Uterus (tissue), 4 donors: Measurements from ENCODE around the gene ZNF689. TPM values are rescaled to one million over a fixed set of nuclear protein-coding genes. Genes with fewer than 3 reads are reported as not detected.

Experiments
- DNase-seq, 2 donors: peaks; one replicate each; pipeline ENCODE4 v3.0.0-alpha.2; 2019 to 2020
- H3K27ac ChIP-seq, 2 donors: fragments of 200-600 bp; sonication (generic); 1 replicate in 1 of 2; 2 replicates in 1 of 2; pipeline ENCODE4 v1.5.1; 2016 to 2018
- H3K27me3 ChIP-seq, 2 donors: fragments of 200-600 bp; sonication (generic); one replicate each; pipeline ENCODE4 v1.5.1; 2018 to 2019; ENCODE audit warnings: control low read depth in 1 of 2
- H3K36me3 ChIP-seq, 2 donors: fragments of 200-600 bp; sonication (generic); one replicate each; pipeline ENCODE4 v1.5.1; 2019; ENCODE audit warnings: control low read depth in 1 of 2
- H3K4me1 ChIP-seq, 2 donors: fragments of 200-600 bp; sonication (generic); one replicate each; pipeline ENCODE4 v1.5.1; 2018 to 2019; ENCODE audit warnings: control low read depth in 1 of 2
- H3K4me3 ChIP-seq, 2 donors: fragments of 200-600 bp; sonication (generic); 1 replicate in 1 of 2; 2 replicates in 1 of 2; pipeline ENCODE4 v1.5.1; 2018 to 2019; ENCODE audit warnings: mild to moderate bottlenecking in 1 of 2
- H3K9me3 ChIP-seq, 2 donors: fragments of 200-600 bp; sonication (generic); one replicate each; pipeline ENCODE4 v1.5.1; 2019; ENCODE audit warnings: control low read depth in 1 of 2
- CTCF ChIP-seq, 4 experiments: fragments of 200-600 bp in 2 of 4; fragments of 450-650 bp in 2 of 4; sonication (generic) in 2 of 4; IDR thresholded peaks; one replicate each; pipeline ENCODE4 v1.5.1; 2016 to 2019; ENCODE audit warnings: antibody characterized with exemption in 4 of 4, mild to moderate bottlenecking in 2 of 4, moderate library complexity in 1 of 4
- POLR2A ChIP-seq, 2 donors: fragments of 450-650 bp; IDR thresholded peaks; one replicate each; pipeline ENCODE4 v1.6.1; 2016; ENCODE audit warnings: antibody characterized with exemption in 2 of 2, mild to moderate bottlenecking in 1 of 2, moderate library complexity in 1 of 2
- intact Hi-C: fragments of 100-400 bp; cut with DNase I; formaldehyde crosslinking; loops from one replicate; pipeline ENCODE4 v1.15.1; 2023; ENCODE audit warnings: low total_unique reads
- total RNA-seq, 4 donors: library from RNA; depleted of rRNA in 3 of 4; stranded (reverse); fragments of >200 nt in 3 of 4; gene quantifications; one replicate each; pipeline versions ENCODE4 v1.1.0 to v1.2.4, GENCODE V29; 2014 to 2023
- donor health status: DM: yes; HTN: yes; CAD: no.

Gene ZNF689
- total RNA-seq: 10 to 100 TPM in 1 of 4 donors, 1 to 10 TPM in 3; 3.1 to 11.5 (median 7.0) TPM

- TF ChIP-seq POLR2A (IDR thresholded peaks at IDR 0.05): peak; percentile 19 to 43
- TF ChIP-seq CTCF (IDR thresholded peaks at IDR 0.05): no peak
- intact Hi-C loops: no loop called here
- peak within 1 kb of the TSS; percentile 86 to 93 for H3K27ac ChIP-seq
- H3K4me1 ChIP-seq: no peaks in the 10 kb centered on the region
- H3K4me3 ChIP-seq: peak within 1 kb of the TSS; percentile 71 to 86
- no peaks in the 10 kb centered on the region for H3K27me3 ChIP-seq
- H3K9me3 ChIP-seq: no peaks in the 10 kb centered on the region
- no peaks in the 10 kb centered on the region for H3K36me3 ChIP-seq
- DNase-seq: peak; percentile 95 to 97
Observed at GRCh38 chr16:30609926-30610839, at the start of gene ZNF689. Gene ZNF689, minus strand, starts transcription at chr16:30610389. Its CDS starts 348 bp downstream, at chr16:30610041.

GRCh38 chr16:30658731-30659506, 48.7 kb upstream of the ZNF689 start:
- no peaks in the 10 kb centered on the region for H3K36me3 ChIP-seq
- peak; percentile 82 to 91 for DNase-seq

GRCh38 chr16:30657866-30658730, 47.9 kb upstream of the ZNF689 start, which contains the start of gene FBRS:
Gene FBRS, plus strand, starts transcription at chr16:30658431. Its CDS starts 1,088 bp downstream, at chr16:30659519.
- peak within 1 kb of the TSS; percentile 60 to 94 for H3K4me3 ChIP-seq
- TF ChIP-seq POLR2A (IDR thresholded peaks at IDR 0.05) (peak; percentile 67 to 88), CTCF (IDR thresholded peaks at IDR 0.05) (peak; percentile 71 to 94 (median 84))
- H3K9me3 ChIP-seq: no peaks in the 10 kb centered on the region
- peaks cover 0 to 18% of the 10 kb centered on the region in 2 donors for H3K4me1 ChIP-seq
- peak; percentile 100 for DNase-seq
- H3K27ac ChIP-seq: peak within 1 kb of the TSS; percentile 99
- intact Hi-C loops: no loop called here
- H3K27me3 ChIP-seq: no peaks in the 10 kb centered on the region
- no peaks in the 10 kb centered on the region for H3K36me3 ChIP-seq

More at GRCh38 chr16:30658731-30659506, 48.7 kb upstream of the ZNF689 start:
- intact Hi-C loops: no loop called here
- H3K4me1 ChIP-seq: peaks cover 0 to 18% of the 10 kb centered on the region in 2 donors
- H3K27ac ChIP-seq: peak overlapping the region; percentile 99
- H3K4me3 ChIP-seq: peak overlapping the region; percentile 60 to 94
- TF ChIP-seq CTCF (IDR thresholded peaks at IDR 0.05) (peak in 2 of 4 experiments; percentile 12 to 23), POLR2A (IDR thresholded peaks at IDR 0.05) (peak in 1 of 2 donors; percentile 24)
- no peaks in the 10 kb centered on the region for H3K9me3 ChIP-seq
- no peaks in the 10 kb centered on the region for H3K27me3 ChIP-seq

- peak overlapping the region; percentile 69 to 88 for H3K27ac ChIP-seq
- H3K27me3 ChIP-seq: no peaks in the 10 kb centered on the region
- intact Hi-C loops: no loop called here
- H3K36me3 ChIP-seq: no peaks in the 10 kb centered on the region
- TF ChIP-seq POLR2A (IDR thresholded peaks at IDR 0.05) (no peak), CTCF (IDR thresholded peaks at IDR 0.05) (no peak)
- no peak for DNase-seq
- H3K4me3 ChIP-seq: peak overlapping the region; percentile 17 to 42
- peaks cover 0 to 14% of the 10 kb centered on the region in 2 donors for H3K4me1 ChIP-seq
- H3K9me3 ChIP-seq: no peaks in the 10 kb centered on the region
Observed at GRCh38 chr16:30656974-30657865, 47.0 kb upstream of the ZNF689 start.
